ENCODE data around the gene MTA1. TPM values are rescaled to one million over a fixed set of nuclear protein-coding genes. Genes with fewer than 3 reads are reported as not detected.

The MTA1 gene
- total RNA-seq, 1 donor from 2014 or later: 64.1 TPM

GRCh38 chr14:105421723-105422615 is 2.3 kb downstream of the MTA1 start:
- DNase-seq (ENCODE audit: low read depth): no peak
- peak overlapping the region; percentile 87 for H3K4me3 ChIP-seq (ENCODE audit: low read depth, low read length)
- TF ChIP-seq CTCF (conservative IDR thresholded peaks at IDR 0.05; ENCODE audit: low read depth, low read length): no peak

- TF ChIP-seq CTCF (conservative IDR thresholded peaks at IDR 0.05; ENCODE audit: low read depth, low read length): no peak
- H3K4me3 ChIP-seq (ENCODE audit: low read depth, low read length): no peak overlapping the region
- DNase-seq (ENCODE audit: low read depth): no peak
Measured at GRCh38 chr14:105422695-105423487, 3.3 kb downstream of the MTA1 start.

- no peak overlapping the region for H3K4me3 ChIP-seq (ENCODE audit: low read depth, low read length)
- no peak for DNase-seq (ENCODE audit: low read depth)
- TF ChIP-seq CTCF (conservative IDR thresholded peaks at IDR 0.05; ENCODE audit: low read depth, low read length): no peak
Measured at GRCh38 chr14:105423488-105424195, 4.0 kb downstream of the MTA1 start.

- no peak for TF ChIP-seq CTCF (conservative IDR thresholded peaks at IDR 0.05; ENCODE audit: low read depth, low read length)
- no peak overlapping the region for H3K4me3 ChIP-seq (ENCODE audit: low read depth, low read length)
- DNase-seq (ENCODE audit: low read depth): no peak
Measured at GRCh38 chr14:105424861-105425260, 5.2 kb downstream of the MTA1 start.

GRCh38 chr14:105425823-105426247 is 6.2 kb downstream of the MTA1 start:
- TF ChIP-seq CTCF (conservative IDR thresholded peaks at IDR 0.05; ENCODE audit: low read depth, low read length): no peak

GRCh38 chr14:105426416-105427130 is 6.9 kb downstream of the MTA1 start:
- TF ChIP-seq CTCF (conservative IDR thresholded peaks at IDR 0.05; ENCODE audit: low read depth, low read length): no peak
- no peak for DNase-seq (ENCODE audit: low read depth)
- H3K4me3 ChIP-seq (ENCODE audit: low read depth, low read length): no peak overlapping the region

More at GRCh38 chr14:105425823-105426247, 6.2 kb downstream of the MTA1 start:
- DNase-seq (ENCODE audit: low read depth): no peak
- H3K4me3 ChIP-seq (ENCODE audit: low read depth, low read length): no peak overlapping the region
